ENCODE data around the gene PHYH.

DNA sequence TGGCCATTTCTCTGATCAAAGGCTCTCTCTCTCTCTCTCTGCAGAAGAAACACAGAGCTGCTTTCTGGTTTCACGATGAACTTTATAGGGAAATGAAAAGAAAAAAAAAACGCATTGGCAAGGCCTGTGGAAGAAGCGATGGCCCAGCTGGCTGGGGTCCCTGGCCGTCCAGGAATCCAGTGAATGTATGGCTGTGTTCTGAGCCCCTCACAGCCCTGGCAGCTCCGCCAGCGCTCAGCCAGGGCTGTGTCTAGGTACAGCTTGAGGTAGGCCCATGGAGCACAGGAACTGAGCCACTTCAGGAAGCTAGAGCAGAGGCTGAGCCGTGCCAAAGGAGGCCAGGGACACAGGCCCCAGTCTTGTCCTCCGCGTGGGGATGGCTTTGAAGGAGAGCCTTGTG lies 52.6 kb downstream of the PHYH start:
- TF ChIP-seq CTCF (IDR thresholded peaks at IDR 0.05 in 4 of 5, conservative IDR thresholded peaks at IDR 0.05 in 1 of 5) = no peak
- no peak for TF ChIP-seq POLR2A (IDR thresholded peaks at IDR 0.05)

Measured in gastrocnemius medialis (tissue), 4 donors.